Left ventricle myocardium inferior (tissue), 1 donor: Measurements from ENCODE around the gene FAM120B. TPM values are rescaled to one million over a fixed set of nuclear protein-coding genes. Genes with fewer than 3 reads are reported as not detected.
"Not testable (repeated sequence)": the region's sequence is repeated elsewhere in the genome, so short reads cannot be mapped to it uniquely, and the experiment has no call there.

ENCODE experiments used
- DNase-seq: peaks from one replicate; pipeline ENCODE4 v3.0.0-alpha.2; 2020
- H3K27ac ChIP-seq: fragments of 200-600 bp; replicated peaks from 2 replicates; pipeline ENCODE4 v1.8.0; 2021
- H3K27me3 ChIP-seq: fragments of 200-600 bp; 2 replicates; pipeline ENCODE4 v1.8.0; 2021; ENCODE audit warnings: low read depth
- H3K36me3 ChIP-seq: fragments of 200-600 bp; 2 replicates; pipeline ENCODE4 v1.8.0; 2021
- H3K4me1 ChIP-seq: fragments of 200-600 bp; 2 replicates; pipeline ENCODE4 v1.8.0; 2021
- H3K4me3 ChIP-seq: fragments of 200-600 bp; 2 replicates; pipeline ENCODE4 v1.8.0; 2021; ENCODE audit warnings: mild to moderate bottlenecking, moderate library complexity
- H3K9me3 ChIP-seq: fragments of 200-600 bp; replicated peaks from 2 replicates; pipeline ENCODE4 v1.8.0; 2021
- intact Hi-C: fragments of 100-400 bp; cut with micrococcal nuclease; formaldehyde crosslinking; loops from one replicate; pipeline ENCODE4 v1.11.0; 2022
- total RNA-seq: library from RNA; stranded (reverse); fragmentation: NEBNext Ultra II Directional; extraction: Animal tissue kit (Norgen Biotek cat#: 25700); gene quantifications from one replicate; pipeline ENCODE4 v1.2.1, GENCODE V29; 2021
- TF ChIP-seq, protein P1 (sequence below): fragments of 200-600 bp; IDR thresholded peaks from 2 replicates; pipeline ENCODE4 v1.8.0; 2021; ENCODE audit warnings: antibody characterized with exemption, mild to moderate bottlenecking, borderline replicate concordance
- donor health status: DM: no; HTN: yes; CAD: no; lungs with severe emphysema.

FAM120B gene
- total RNA-seq, 1 donor from 2014 or later: 20.1 TPM

- Histone ChIP-seq H3K9me3 (no peaks in the 10 kb centered on the region), H3K36me3 (peaks cover 60% of the 10 kb centered on the region), H3K27me3 (no peaks in the 10 kb centered on the region), H3K4me1 (no peaks in the 10 kb centered on the region), H3K4me3 (no peak overlapping the region), H3K27ac (no peak overlapping the region)
- TF ChIP-seq, protein P1, sequence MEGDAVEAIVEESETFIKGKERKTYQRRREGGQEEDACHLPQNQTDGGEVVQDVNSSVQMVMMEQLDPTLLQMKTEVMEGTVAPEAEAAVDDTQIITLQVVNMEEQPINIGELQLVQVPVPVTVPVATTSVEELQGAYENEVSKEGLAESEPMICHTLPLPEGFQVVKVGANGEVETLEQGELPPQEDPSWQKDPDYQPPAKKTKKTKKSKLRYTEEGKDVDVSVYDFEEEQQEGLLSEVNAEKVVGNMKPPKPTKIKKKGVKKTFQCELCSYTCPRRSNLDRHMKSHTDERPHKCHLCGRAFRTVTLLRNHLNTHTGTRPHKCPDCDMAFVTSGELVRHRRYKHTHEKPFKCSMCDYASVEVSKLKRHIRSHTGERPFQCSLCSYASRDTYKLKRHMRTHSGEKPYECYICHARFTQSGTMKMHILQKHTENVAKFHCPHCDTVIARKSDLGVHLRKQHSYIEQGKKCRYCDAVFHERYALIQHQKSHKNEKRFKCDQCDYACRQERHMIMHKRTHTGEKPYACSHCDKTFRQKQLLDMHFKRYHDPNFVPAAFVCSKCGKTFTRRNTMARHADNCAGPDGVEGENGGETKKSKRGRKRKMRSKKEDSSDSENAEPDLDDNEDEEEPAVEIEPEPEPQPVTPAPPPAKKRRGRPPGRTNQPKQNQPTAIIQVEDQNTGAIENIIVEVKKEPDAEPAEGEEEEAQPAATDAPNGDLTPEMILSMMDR: no peak
- intact Hi-C loops: no loop called here
- DNase-seq: no peak
These were observed 97.5 kb downstream of the FAM120B start for GRCh38 chr6:170404036-170404435.

- TF ChIP-seq, protein P1: no peak
- intact Hi-C loops: no loop called here
- H3K27ac ChIP-seq: no peak overlapping the region
- no peak overlapping the region for H3K4me3 ChIP-seq
- H3K9me3 ChIP-seq: no peaks in the 10 kb centered on the region
- DNase-seq: no peak
- H3K4me1 ChIP-seq: no peaks in the 10 kb centered on the region
- H3K27me3 ChIP-seq: no peaks in the 10 kb centered on the region
- H3K36me3 ChIP-seq: peaks cover 60% of the 10 kb centered on the region
These were observed 98.1 kb downstream of the FAM120B start for GRCh38 chr6:170404697-170405096.

GRCh38 chr6:170405311-170405975, 98.9 kb downstream of the FAM120B start:
- Histone ChIP-seq H3K36me3 (peaks cover 55% of the 10 kb centered on the region), H3K4me1 (no peaks in the 10 kb centered on the region), H3K27me3 (no peaks in the 10 kb centered on the region), H3K9me3 (no peaks in the 10 kb centered on the region), H3K4me3 (no peak overlapping the region), H3K27ac (no peak overlapping the region)
- DNase-seq: no peak
- intact Hi-C loops: no loop called here
- TF ChIP-seq, protein P1: no peak

DNA sequence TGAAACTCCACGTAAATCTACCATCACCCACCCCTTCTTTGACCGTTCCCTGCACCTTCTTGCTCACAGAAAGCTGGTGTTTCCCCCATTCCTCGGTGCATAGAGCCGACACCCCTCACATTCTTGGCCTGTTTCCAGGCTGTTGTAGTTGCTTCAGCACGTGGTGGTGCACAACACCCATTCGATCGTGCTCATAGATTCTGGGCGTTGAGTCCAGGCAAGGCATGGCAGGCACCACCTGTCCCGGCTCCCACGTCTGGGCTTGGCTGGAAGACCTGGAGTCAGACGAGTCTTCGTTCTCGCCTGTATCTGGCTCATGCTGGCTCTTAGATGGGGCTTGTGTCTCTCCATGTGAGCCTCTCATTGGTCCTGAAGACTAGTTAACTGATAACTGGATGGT, 100.6 kb downstream of the FAM120B start:
- intact Hi-C loops: no loop called here
- no peak overlapping the region for H3K4me3 ChIP-seq
- H3K27me3 ChIP-seq: no peaks in the 10 kb centered on the region
- H3K4me1 ChIP-seq: no peaks in the 10 kb centered on the region
- DNase-seq: no peak
- no peak overlapping the region for H3K27ac ChIP-seq
- H3K9me3 ChIP-seq: peaks cover 9% of the 10 kb centered on the region
- TF ChIP-seq, protein P1: no peak
- peaks cover 38% of the 10 kb centered on the region for H3K36me3 ChIP-seq

- DNase-seq: no peak
- intact Hi-C loops: no loop called here
- H3K4me1 ChIP-seq: no peaks in the 10 kb centered on the region
- H3K36me3 ChIP-seq: peaks cover 33% of the 10 kb centered on the region
- H3K27me3 ChIP-seq: no peaks in the 10 kb centered on the region
- TF ChIP-seq, protein P1: no peak
- no peak overlapping the region for H3K27ac ChIP-seq
- H3K9me3 ChIP-seq: peaks cover 9% of the 10 kb centered on the region
- no peak overlapping the region for H3K4me3 ChIP-seq
These were observed 101.4 kb downstream of the FAM120B start for GRCh38 chr6:170407932-170408331.

- H3K4me1 ChIP-seq, intact Hi-C loops, DNase-seq: not testable (repeated sequence)
These were observed 103.2 kb downstream of the FAM120B start for GRCh38 chr6:170409746-170410145.

More at GRCh38 chr6:170409746-170410145, 103.2 kb downstream of the FAM120B start:
- peaks cover 15% of the 10 kb centered on the region for H3K36me3 ChIP-seq
- not testable (repeated sequence) for H3K4me3 ChIP-seq, H3K27ac ChIP-seq, H3K27me3 ChIP-seq, H3K9me3 ChIP-seq
